Hematopoietic multipotent progenitor cell treated with erythropoietin and hydrocortisone succinate and interleukin-3 and kit ligand, for 15 days (in vitro differentiated cells): ENCODE measurements around the gene ARHGAP25.

ENCODE experiments used
- DNase-seq: peaks from one replicate; pipeline ENCODE4 v3.0.0-alpha.2; 2015; ENCODE audit warnings: low spot score

ARHGAP25 gene

DNA sequence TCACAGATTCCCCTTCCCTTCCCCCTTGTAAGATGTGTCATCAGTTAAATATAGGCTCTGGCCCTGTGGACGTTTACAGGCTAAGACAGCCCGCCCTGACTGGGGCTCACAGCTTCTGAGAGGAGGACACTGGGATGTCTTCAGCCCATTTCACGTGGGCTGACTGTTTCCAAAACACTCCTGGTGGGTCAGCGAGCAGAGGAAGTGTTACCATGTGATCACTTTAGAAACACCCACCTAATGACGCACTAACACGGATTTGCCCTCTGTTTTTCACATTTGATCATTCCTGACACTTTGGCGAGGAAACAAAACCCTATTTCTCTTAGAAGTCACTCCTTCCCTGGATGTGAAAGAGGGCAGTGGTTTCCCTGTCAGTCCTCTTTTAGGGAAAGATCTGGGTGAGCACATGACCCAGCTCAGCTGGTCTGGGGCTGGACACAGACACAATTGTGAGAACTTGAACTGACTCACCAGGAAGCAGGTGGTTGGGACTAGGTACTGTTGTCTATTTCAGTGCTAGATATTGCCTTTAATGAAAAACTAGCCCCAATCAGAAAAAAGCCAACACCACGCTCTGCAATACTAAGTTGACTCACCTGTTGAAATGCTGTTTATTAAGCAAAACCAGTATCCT is 97.7 kb downstream of the ARHGAP25 start:
- DNase-seq, result no peak

GRCh38 chr2:68833162-68833561 is 98.6 kb downstream of the ARHGAP25 start:
- no peak for DNase-seq

- peak; percentile 26 for DNase-seq
Observed at GRCh38 chr2:68834737-68835376, 100.2 kb downstream of the ARHGAP25 start.

DNA sequence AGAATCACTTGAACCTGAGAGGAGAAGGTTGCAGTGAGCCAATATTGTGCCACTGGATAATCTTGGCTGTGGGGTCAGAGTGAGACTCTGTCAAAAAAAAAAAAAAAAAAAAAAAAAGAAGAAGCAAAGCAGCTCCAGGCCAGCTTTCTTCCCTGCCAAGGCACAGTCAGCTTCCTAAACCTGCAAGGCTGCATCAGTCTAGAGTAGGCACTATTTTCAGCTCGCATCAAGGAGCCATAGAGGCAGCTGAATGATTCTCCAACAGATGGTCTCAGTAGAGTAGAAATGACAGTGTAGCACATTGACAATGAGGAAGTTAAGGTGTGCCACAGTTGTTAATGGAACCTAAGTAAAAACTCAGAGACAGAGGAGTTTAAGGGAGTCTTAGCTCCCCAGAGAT is 101.0 kb downstream of the ARHGAP25 start:
- DNase-seq, result no peak

DNA sequence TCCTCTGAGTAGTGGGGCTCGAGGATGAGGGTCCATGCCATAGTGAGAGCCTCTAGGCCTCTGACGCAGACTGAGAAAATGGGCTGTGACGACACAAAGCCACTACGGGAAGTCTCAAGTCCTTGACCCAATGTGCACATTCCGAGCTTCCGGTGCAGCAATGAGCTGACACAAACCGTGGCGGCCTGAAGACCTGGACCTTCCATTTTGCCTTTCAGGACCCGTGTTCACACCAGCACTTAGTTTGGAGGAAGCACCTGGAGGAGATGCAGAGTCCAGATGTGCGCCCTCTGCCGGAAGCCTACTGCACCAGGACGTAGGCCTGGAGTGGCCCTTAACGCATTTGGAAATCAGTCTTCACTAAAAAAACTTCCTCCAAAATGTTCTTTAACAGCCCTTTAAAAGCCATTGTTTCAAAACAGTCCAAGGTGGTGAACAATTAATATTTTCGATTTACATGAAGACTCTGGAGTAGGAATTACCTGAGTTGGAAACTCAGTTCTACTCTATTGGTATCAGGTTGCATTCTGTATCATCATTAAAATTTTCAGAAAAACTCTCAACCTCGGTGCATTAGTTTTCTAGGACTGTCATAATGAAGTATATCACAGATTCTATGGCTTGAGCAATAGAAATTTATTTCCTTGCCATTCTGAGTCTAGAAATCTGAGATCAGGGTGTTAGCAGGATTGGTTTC is 102.7 kb downstream of the ARHGAP25 start:
- peak; percentile 78 for DNase-seq

GRCh38 chr2:68837861-68838341 is 103.3 kb downstream of the ARHGAP25 start:
- DNase-seq, result no peak

DNA sequence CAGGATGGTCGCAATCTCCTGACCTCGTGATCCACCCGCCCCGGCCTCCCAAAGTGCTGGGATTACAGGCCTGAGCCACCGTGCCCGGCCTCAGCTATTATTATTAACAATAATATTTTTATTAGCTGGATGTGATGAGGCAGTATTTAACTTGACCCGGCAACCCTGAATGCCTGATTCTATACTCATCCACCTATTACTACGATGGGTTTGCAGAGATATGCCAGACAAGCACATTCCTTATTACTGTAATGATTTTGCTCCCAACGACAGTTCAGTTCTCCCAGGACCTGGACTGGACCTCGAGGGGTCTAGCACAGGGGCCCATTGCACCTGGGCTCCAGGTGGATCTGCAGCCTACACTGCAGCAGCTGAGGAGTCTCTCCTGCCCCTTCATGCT is 104.0 kb downstream of the ARHGAP25 start:
- no peak for DNase-seq

- peak; percentile 34 for DNase-seq
Observed at GRCh38 chr2:68839260-68839833, 104.7 kb downstream of the ARHGAP25 start.

DNA sequence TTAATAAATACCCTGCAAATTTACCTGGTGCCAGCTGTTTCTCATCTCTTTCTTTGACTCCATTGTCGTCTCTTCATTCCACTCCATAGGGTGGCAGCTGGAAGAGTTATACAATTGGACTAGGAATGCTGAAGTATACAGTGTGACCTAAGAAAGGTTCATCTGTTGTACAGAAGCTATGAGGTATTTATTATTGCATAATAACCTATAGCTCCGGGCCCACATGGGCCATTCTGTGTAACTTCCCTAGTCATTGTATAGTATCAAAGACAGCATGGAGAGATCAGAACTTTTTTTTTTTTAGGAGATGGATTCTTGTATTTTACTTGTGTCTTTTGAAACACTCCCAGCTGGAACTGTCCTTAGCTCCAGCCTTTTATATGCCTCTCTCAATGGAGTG is 110.4 kb downstream of the ARHGAP25 start:
- no peak for DNase-seq

GRCh38 chr2:68846091-68846490 is 111.5 kb downstream of the ARHGAP25 start:
- DNase-seq, result no peak

DNA sequence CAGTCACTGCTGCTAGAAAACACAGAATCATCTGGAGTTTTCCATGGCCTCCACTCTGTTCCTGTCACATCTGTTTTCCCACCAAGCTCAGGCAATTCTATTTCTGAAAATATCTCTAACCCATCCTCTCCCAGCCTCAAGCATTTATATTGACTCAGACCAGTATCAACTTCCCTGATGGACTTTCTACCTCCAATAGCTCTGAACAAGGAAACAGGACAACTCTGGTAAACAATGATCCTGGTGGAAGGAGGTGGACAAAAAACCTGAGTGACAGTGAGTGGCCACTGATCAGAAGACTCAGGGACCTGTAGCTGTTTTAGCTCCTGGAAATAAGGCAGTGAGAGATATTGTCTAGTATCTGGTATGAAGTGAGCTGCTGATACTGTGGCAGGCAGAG is 113.1 kb downstream of the ARHGAP25 start:
- no peak for DNase-seq

DNA sequence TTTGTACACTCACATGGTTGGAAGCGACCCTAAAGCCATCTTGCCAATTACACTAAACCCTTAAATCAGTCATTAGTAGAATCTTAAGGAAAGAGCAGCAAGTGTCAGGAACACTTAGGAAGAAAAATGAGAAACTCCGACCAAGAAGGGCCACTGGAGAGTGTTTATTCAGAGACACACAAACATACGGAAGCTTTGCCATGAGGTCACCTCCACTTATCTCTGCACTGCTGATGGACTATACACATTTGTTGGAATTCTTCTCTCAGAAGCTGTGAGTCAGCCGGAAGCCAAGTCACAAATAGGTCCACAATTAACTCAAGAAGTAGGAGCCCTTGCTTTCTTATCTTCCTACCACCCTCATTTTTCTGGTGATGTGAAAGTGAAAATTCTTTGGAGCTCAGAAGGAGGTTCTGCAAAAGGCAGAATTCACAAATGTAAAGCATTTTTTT is 115.0 kb downstream of the ARHGAP25 start:
- no peak for DNase-seq

- no peak for DNase-seq
Observed at GRCh38 chr2:68850524-68850923, 115.9 kb downstream of the ARHGAP25 start.

DNA sequence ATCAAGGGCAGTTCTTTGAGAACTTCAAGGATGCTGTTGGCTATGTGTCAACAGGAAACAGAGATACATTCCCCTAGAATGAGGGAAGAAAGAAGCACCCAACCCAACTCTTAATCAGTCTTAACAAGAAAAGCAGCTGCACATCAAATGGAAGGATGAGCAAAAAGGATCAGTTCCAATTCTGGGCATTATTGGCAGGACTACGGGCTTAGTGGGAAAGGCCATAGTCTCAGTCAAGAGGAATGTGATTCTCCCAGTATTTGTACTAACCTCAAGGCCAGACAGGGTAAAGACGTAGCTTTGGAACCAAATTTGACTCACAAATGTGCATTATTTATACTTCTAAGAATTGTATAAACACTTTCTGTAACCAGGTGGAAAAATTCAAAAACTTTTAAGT is 118.4 kb downstream of the ARHGAP25 start:
- no peak for DNase-seq

DNA sequence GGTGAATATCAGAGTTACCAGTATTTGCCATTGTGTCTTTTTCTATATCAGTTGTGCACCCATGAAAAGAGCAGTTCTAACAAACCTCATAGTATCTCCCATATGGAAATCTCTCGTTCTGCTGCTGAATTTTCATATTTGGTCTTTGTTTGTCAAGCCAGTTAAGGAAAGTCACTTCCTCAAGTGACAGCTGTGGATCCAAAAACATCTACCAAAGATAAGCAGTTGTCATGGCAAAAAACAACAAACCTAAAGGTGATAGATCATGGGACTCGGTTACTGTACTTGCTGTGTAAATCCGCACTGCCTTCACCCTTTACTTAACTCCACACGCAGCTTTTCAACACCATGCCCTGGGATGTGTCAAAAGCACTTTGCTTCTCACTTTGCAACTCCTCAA is 119.3 kb downstream of the ARHGAP25 start:
- no peak for DNase-seq

GRCh38 chr2:68854476-68854875 is 119.9 kb downstream of the ARHGAP25 start:
- no peak for DNase-seq

GRCh38 chr2:68855550-68855949 is 120.9 kb downstream of the ARHGAP25 start:
- DNase-seq, result no peak

- no peak for DNase-seq
Observed at GRCh38 chr2:68857202-68857845, 122.7 kb downstream of the ARHGAP25 start.

DNA sequence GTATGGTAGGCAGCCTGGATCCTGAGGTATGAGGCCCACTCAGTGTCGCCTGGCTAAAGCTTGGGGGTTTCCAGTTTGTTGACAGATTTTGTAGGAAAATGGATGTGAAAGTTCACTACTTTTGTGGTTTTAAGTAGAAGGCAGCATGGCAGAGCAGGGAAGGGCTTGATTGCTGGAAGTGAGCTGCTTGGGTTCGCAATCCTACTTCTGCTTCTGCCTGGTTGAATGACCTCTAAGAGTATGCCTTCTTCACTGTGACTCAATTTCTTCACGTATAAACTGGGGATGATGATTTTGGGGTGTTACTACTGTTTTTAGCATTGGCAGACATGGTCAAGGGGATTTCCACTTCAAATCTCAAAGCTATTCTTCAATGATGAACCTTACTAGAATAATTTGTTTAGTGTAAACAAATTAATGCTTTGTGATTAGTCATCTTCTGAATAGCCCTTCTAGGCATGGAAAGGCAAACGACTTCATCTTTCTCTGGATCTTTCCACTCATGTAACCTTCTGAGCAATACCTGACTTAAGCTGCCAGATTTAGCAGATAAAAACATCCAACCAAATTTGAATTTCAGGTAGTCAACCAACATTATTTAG is 123.3 kb downstream of the ARHGAP25 start:
- no peak for DNase-seq

DNA sequence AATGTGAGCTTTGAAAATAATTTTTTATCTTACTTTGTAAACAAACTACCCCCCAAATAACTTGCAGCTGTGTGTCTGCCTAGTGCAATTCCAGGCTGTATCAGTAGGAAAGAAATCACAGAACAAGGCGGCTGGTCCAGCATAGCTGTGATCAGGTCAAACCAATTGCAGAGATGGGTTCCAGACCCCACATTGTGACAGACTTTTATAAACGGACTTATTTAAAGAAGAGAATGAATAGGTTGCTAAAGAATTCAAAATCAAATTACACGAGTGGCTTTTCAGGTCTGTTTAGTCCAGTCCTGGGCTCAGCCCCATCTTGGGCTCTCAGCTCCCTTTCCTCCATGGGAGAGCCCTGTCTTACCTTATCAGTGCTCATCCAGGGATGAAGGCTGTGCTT is 125.5 kb downstream of the ARHGAP25 start:
- DNase-seq, result no peak

DNA sequence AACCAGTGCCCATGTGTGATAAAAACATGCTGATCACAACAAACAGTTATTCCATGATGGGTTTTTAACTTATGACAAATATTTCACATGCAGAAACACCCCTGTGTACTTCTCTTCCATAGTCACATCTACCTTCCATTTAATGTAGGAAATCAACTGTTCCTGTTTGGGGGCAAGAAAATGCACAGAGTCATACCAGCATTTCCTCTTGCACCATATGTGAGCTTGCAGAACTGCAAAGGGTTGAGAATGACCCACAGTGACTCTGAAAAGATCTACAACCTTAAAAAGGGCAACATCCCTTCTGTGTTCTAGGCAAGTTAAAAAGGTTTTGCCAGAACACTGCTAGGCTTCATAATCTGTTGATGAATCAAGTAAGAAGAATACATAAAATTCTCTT is 126.7 kb downstream of the ARHGAP25 start:
- no peak for DNase-seq

DNA sequence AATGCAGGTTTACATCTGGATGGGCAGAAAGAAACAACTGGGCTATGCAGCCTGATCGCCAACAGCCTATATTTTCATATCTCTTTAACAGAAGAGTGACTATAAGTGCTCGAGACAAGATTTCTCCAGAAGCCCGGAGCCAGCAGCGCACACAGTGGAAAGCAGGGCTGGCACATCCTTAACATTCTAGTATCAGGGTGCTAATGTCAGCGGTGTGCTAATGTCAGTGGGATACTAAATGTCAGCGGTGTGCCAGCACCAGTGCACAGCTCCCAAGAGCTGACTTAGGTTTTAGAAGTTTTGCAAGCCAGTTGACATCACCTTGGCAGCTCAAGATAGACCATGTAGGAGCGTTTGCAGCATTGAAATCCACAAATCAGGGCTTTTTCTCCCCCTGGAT is 128.3 kb downstream of the ARHGAP25 start:
- DNase-seq, result no peak
